HG03060 (cell line): ENCODE results near the gene NFKB1.

Source experiments
- ATAC-seq: cut with Tn5 transposase; IDR thresholded peaks from one replicate; pipeline ENCODE4 v1.9.1; 2021; ENCODE audit warnings: low read depth, moderate number of reproducible peaks; ENCODE audit not compliant: unreplicated experiment

Gene NFKB1

DNA sequence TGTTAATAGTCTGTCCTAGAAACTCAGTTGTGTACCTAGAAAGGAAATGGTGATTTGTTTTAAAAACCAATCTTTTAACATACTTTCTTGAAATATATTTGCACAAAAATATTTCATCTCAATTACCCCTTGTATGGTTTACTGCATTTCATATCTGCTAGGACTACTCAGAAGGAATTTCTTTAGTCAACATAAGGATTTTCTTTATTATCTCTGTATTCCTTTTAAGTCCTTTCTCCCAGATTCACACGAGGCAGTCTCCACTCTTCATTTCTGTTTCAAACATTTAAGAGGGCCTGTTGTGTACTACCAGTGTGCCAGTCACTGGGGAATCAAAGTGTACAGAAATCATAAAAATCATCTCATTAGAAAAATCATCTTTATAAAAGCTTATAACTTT, 28.8 kb downstream of the NFKB1 start:
- ATAC-seq = no peak

GRCh38 chr4:102530986-102531385, 29.8 kb downstream of the NFKB1 start:
- ATAC-seq = no peak

DNA sequence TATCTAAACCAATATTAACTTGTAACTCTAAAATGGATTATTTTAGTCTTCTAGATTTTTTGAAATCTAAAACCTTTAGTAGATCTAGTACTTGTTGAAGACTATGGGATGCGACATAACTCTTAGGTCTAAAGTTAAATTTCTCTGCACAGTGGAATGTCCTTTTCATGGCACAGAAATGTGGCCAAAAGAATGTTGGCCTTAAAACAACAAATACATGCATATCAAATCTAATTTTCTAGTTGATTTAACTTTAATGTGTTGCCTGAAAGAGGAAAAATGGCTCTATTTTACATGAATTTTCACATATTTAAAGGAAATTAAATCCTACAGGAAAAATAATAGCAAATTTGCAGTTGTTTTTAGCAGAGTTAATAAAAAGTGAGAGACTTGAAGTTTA, 30.3 kb downstream of the NFKB1 start:
- no peak for ATAC-seq

- ATAC-seq = no peak
These were observed 32.2 kb downstream of the NFKB1 start for GRCh38 chr4:102533348-102533747.

DNA sequence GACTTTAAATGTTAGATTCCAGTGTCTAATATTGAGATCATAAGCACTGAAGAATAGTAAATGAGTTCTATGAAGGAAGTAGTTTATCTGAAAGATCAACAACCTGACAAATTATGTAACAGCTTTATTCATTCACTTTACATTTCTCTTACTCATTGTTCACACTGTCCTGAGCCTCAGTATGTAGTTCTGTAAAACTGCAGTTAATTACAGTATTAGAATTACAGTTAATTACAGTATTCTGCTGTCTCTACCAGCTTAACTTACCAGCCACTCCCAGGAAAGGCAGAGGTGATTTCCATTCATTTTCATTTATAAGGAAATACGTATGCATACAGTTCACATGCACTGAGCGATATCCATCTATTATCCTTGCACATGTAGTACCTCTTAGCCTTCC, 32.7 kb downstream of the NFKB1 start:
- no peak for ATAC-seq

GRCh38 chr4:102534845-102535244, 33.7 kb downstream of the NFKB1 start:
- no peak for ATAC-seq

DNA sequence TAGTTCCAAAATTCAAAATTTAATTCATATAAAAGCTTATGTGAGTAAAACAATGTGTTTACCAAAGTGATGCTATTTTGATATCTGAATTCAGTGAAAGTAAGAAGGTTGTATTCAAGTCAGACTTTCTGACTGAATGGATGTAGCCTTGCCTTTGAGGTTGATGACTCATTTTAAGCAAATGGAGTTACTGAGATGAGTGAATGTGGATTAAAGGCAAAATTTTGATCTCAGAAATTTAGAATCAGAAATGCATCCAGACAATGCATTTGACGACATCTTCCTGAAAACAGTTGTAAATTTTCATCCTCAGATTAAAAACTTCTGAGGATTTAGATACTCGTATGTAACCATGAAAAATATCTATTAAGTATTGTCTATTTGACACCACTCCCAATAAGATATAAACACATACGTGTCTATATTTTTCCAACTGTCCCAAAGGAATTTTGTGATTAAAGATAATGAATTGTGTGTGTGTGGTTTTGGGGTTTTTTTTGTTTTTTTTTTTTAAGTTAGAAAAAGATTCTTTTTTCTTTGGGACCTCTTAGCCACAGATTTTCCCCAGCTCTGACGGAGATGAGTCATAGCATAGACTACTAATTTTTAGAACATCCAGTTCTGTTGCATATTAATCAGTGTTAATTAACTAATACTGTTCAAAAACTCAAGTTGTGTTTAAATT, 34.4 kb downstream of the NFKB1 start:
- ATAC-seq = peak; percentile 64

- no peak for ATAC-seq
These were observed 35.6 kb downstream of the NFKB1 start for GRCh38 chr4:102536768-102537167.

DNA sequence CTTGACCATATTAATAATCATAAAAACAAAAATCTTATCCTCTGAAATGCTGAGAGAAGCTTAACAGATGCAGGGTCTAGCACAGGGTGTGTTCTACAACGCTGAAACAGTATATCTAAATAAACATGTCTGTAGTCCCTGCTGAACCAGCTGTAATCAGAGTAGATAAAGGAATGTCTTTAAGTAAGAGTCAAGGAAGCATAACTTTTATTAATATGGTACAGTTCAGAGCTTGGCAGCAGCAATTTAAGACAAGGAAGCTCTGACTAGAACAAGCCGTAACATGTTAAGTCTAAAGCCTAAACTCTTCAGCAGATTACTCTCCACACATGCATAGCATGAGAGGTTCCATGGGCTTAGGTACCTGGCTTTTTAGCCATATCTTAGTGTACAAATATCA, 36.1 kb downstream of the NFKB1 start:
- no peak for ATAC-seq

DNA sequence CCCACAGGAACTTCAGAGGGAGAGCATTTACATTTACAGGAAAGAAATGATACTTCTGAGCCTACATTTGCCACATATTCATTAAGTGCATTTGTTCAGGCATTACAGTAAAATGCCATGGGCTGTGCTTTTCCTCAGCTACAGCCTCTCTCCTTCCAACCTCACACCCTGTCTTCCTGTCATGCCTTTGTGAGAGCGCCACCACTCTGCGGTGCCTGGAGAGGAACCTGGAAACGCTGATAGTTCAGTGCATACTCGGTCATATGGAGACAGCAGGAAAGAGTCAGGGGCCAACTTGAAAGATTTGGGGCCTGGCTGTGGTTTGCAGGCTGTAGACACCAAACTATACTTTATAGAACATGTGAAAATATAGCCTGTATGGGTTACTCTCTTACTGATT, 40.5 kb downstream of the NFKB1 start:
- no peak for ATAC-seq

DNA sequence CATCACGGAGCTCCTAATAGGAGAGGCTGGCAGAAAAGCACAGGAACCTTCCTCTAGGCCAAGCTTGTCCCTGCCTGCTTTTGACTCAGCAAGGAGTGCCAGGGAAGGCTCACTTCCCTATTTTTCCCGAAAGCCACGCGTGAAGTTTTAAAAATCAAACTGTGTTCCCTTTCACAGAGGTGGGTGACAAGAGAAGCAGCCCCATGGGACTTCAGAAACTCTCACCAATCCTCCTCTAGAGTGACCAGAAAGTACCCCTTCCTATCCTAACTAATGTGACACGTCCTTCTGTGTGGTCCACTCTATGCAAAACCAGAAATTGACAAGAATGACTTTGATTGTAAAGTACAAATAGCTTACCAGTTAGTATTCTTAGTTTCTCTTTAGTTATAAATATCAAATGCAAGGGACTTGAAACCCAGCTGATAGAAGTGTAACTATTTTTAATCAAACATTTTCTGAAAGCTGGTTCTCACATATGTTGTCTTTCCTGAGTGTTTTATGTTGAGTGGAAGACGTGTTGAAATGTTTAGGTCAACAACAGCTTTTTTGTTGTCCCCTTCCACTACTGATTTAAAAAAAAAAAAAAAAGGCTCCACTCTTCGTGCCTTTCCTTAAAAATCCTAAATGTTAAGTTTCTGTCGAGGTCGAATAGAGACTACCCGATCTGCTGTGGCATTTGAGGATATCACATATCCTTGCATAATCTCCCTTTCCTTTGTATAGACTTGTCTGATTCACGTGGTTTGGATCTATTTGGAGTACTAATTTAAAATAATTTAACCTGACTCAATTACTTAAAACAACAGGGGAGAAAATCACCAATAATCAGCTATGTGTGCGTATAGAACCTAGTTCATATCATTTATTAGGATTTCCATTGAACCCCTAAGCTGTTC, 42.1 kb downstream of the NFKB1 start:
- peak; percentile 73 for ATAC-seq

DNA sequence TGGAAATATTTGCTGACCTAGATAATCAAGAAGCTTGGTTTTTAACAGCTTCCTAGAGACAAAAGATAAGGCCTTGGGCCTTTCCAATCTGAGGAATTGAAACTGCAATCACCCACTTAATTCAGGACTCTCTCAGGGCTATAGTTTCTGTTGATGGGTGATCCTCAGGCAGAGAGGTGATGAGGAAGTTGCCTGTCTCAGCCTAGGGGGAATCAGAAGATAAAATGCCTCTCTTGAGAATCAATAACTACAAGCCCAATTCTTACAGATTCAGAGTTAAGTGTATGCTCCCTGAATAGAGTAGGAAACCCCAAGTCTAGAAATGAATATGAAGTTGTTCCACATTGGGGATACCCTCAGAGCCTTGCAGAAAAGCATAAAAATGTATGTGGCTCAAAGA, 45.5 kb downstream of the NFKB1 start:
- peak; percentile 27 for ATAC-seq

DNA sequence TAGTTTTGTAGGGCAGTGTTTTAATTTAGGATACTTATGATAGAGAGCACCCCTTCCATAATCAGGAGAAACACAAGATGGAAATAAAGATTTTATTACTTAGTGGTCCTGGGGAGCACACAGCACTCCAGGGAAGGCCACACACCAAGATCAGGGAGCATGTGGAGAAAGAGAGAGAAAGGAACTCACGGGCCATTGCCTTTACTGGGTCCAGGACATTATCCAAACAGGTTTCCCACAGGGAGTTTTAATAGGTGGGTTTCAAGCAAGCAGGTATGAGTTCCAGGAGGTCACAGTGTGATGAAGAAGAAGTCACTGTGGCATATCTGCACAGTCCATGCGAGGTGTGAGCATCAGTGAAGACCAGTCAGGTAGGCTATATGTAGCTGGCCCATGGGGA, 46.8 kb downstream of the NFKB1 start:
- no peak for ATAC-seq

GRCh38 chr4:102551958-102552565, 50.9 kb downstream of the NFKB1 start:
- no peak for ATAC-seq

DNA sequence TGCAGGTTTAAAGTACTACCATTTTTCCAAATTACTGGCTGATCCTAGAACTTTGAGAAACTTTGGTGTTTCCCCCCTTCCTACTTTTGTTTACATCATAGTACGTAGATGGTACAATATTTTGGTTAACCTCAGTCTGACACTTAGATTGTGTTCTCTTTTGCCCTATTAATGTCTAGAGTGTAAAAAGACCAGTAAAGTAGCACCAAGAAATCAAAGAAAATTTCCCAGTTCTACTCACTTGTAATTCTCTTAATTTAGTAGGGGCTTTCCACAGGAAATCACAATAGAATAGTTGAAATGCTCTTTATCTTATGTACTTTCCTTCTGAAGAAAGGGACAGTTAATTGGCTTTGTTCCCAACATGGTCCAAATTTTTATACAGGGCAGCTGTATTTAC, 51.6 kb downstream of the NFKB1 start:
- no peak for ATAC-seq

DNA sequence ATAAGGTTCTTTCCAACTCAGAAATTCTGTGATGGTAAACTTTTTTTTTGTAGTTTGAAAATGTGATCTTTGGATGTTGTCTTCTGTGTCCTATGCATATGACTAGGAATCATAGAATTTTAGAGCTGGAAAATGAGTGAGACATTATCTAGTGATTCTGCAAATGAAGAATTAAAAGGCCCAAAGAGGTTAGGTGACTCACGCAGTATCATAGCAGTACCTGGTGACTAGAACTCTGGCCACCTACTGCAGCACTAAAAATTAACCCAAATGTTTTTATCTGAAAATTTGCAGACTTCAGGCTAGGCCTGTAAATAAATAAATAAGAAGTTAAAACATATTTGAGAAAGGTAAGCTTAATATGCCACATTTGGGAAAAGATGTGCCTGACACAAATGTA, 52.8 kb downstream of the NFKB1 start:
- ATAC-seq = no peak

DNA sequence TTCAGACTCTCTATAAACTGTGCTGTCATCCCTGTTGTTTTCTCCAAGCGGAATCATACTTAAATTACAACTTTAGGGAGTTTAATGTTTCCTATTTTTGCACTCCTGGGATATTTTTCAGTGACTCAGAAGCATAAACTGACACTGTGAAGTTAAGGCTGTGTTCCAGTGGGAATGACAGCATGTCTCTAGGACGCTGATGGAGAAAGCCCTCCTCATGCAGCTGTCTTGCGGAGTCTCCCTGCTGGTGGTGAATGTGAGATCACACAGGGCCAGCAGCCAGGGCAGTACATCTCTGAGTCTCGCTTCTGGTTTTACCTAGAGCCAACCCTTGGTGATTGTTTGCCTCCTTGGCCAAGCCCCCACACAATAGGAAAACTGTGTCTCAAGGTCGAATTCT, 53.3 kb downstream of the NFKB1 start:
- ATAC-seq = no peak

DNA sequence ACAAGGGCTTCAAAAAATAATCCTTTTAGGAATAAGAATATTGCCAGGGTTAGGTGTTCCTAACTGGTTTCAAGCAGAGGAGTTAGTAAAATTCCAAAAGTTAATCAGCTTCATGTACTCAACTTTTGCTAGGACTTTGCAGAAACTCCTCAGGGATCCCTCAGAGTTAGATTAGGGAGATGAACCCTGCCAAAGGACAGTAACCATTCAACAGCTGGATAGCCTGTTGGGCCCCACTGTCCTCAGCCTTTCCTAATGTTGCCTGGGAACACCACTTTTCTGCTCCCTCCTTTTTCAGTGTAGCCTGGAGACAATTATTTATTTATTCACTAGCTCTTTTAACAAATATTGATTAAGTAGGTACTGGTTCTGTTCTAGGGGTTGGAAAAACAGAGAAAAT, 53.8 kb downstream of the NFKB1 start:
- no peak for ATAC-seq

GRCh38 chr4:102557636-102558035, 56.5 kb downstream of the NFKB1 start:
- ATAC-seq = no peak

DNA sequence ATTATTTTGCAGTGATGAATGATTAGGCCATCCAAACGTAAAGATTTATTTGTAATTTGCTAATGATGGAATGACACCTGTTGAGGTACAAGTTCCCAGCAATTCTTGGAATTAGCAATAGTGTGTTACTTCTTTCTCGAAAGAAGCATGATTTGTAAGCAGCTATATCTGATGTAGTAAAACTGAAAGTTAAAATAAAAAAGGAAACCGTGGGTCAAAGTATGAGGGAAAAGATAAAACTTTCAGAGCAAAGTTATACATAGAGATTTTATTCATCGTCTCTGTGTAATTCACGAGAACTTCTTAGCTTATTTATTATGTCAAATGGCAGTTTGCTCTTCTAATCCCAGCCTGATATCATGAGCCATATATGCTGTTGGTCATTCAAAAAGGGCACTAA, 59.0 kb downstream of the NFKB1 start:
- no peak for ATAC-seq

GRCh38 chr4:102560571-102561341, 59.6 kb downstream of the NFKB1 start:
- no peak for ATAC-seq
